HCT116 (cell line): ENCODE measurements around the gene SIGLEC12. TPM values are rescaled to one million over a fixed set of nuclear protein-coding genes. Genes with fewer than 3 reads are reported as not detected.

ENCODE experiments used
- ATAC-seq: fragments of 200-7000 bp; cut with Tn5 transposase; 2 replicates; pipeline ENCODE4 v1.9.1; 2020; ENCODE audit warnings: mild to moderate bottlenecking, moderate library complexity
- BruUV-seq: library from RNA; stranded (reverse); fragments of 400-500 nt; replicated peaks from 2 replicates; lab custom pipeline; 2021; lab: Mats Ljungman, UMichigan
- CTCF ChIA-PET: fragments of 300-600 bp; sonication (Branson Sonifier 250); formaldehyde crosslinking; loops from one replicate; lab custom pipeline; 2021; ENCODE audit warnings: antibody characterized with exemption; lab: Charles Lee
- POLR2A ChIA-PET: fragments of 300-600, 350-600 bp; sonication (Branson Sonifier 250); formaldehyde crosslinking; loops from one replicate; lab custom pipeline; 2021; ENCODE audit warnings: antibody characterized with exemption; lab: Charles Lee
- RAD21 ChIA-PET, 2 experiments: fragments of 300-600 bp; sonication (Branson Sonifier 250); formaldehyde crosslinking; loops; one replicate each; lab custom pipeline; 2023; ENCODE audit warnings: low total read pairs in 2 of 2; ENCODE audit not compliant: uncharacterized antibody in 2 of 2, unreplicated experiment in 2 of 2, low non-redundant PET in 1 of 2; lab: Charles Lee
- DNase-seq: peaks from one replicate; pipeline ENCODE4 v3.0.0-alpha.2; 2010; ENCODE audit warnings: low read depth, low spot score
- H2AFZ ChIP-seq: fragments of 200-600 bp; shearing (Covaris generic), sonication (generic); 2 replicates; pipeline ENCODE4 v1.6.1; 2017; ENCODE audit warnings: low read depth, mixed run types, mixed read lengths, antibody characterized with exemption, low read length; ENCODE audit not compliant: poor library complexity, severe bottlenecking
- H3K27ac ChIP-seq: 2 replicates; pipeline ENCODE4 v1.5.1; 2012; ENCODE audit warnings: low read depth, low read length
- H3K27me3 ChIP-seq: fragments of 200-600 bp; sonication (generic); 2 replicates; pipeline ENCODE4 v1.6.1; 2016; ENCODE audit warnings: mixed run types, low read length, mixed read lengths; ENCODE audit not compliant: insufficient read depth
- H3K36me3 ChIP-seq, 2 experiments: fragments of 200-500 bp in 1 of 2; fragments of 200-600 bp in 1 of 2; sonication (Bioruptor generic) in 1 of 2; sonication (generic) in 1 of 2; 2 replicates each; pipeline versions ENCODE4 v1.5.1 to v1.6.1; 2014 to 2016; ENCODE audit warnings: low read length in 2 of 2, inconsistent platforms in 1 of 2, mixed read lengths in 1 of 2, mixed run types in 1 of 2; ENCODE audit not compliant: insufficient read depth in 2 of 2, control insufficient read depth in 1 of 2
- H3K4me1 ChIP-seq, 2 experiments: fragments of 200-600 bp in 1 of 2; sonication (generic) in 1 of 2; 2 replicates each; pipeline versions ENCODE4 v1.5.1 to v1.6.1; 2012 to 2017; ENCODE audit warnings: low read length in 2 of 2, inconsistent platforms in 1 of 2, mild to moderate bottlenecking in 1 of 2, mixed read lengths in 1 of 2, mixed run types in 1 of 2, moderate library complexity in 1 of 2; ENCODE audit not compliant: insufficient read depth in 2 of 2, control insufficient read depth in 1 of 2
- H3K4me2 ChIP-seq: fragments of 200-600 bp; sonication (generic); 2 replicates; pipeline ENCODE4 v1.6.1; 2017; ENCODE audit warnings: mixed run types, low read length, mixed read lengths
- H3K4me3 ChIP-seq, 2 experiments: fragments of 200-600 bp in 1 of 2; sonication (generic) in 1 of 2; replicated peaks in 1 of 2; 2 replicates each; pipeline ENCODE4 v1.5.1; 2011 to 2016; ENCODE audit warnings: low read length in 2 of 2, control low read depth in 1 of 2, low read depth in 1 of 2, mild to moderate bottlenecking in 1 of 2, mixed read lengths in 1 of 2, mixed run types in 1 of 2
- H3K79me2 ChIP-seq: fragments of 200-600 bp; sonication (generic); 2 replicates; pipeline ENCODE4 v1.6.1; 2017; ENCODE audit warnings: mild to moderate bottlenecking, mixed run types, low read length, moderate library complexity, mixed read lengths; ENCODE audit not compliant: insufficient read depth
- H3K9ac ChIP-seq: fragments of 200-600 bp; sonication (generic); 2 replicates; pipeline ENCODE4 v1.6.1; 2016; ENCODE audit warnings: low read length, mixed read lengths
- H3K9me2 ChIP-seq: fragments of 200-600 bp; sonication (generic), shearing (Covaris generic); 2 replicates; pipeline ENCODE4 v1.6.1; 2017; ENCODE audit warnings: mixed run types, mild to moderate bottlenecking, moderate library complexity; ENCODE audit not compliant: insufficient read depth
- H3K9me3 ChIP-seq, 2 experiments: fragments of 200-500 bp in 1 of 2; fragments of 200-600 bp in 1 of 2; sonication (Bioruptor generic) in 1 of 2; sonication (generic) in 1 of 2; 2 replicates each; pipeline ENCODE4 v1.6.1; 2014 to 2017; ENCODE audit warnings: low read length in 2 of 2, mixed read lengths in 2 of 2, inconsistent platforms in 1 of 2, low read depth in 1 of 2, mild to moderate bottlenecking in 1 of 2, mixed run types in 1 of 2, moderate library complexity in 1 of 2; ENCODE audit not compliant: control insufficient read depth in 1 of 2, insufficient read depth in 1 of 2
- H4K20me1 ChIP-seq: fragments of 200-600 bp; sonication (generic), shearing (Covaris generic); 2 replicates; pipeline ENCODE4 v1.6.1; 2017; ENCODE audit warnings: mixed run types, mild to moderate bottlenecking, moderate library complexity; ENCODE audit not compliant: insufficient read depth
- ATF3 ChIP-seq: IDR thresholded peaks from 2 replicates; pipeline ENCODE4 v1.6.1; 2012
- CEBPB ChIP-seq: IDR thresholded peaks from 2 replicates; pipeline ENCODE4 v1.6.1; 2012; ENCODE audit warnings: low read depth
- EGR1 ChIP-seq: IDR thresholded peaks from 2 replicates; pipeline ENCODE4 v1.6.1; 2012; ENCODE audit warnings: low read depth
- ELF1 ChIP-seq: IDR thresholded peaks from 2 replicates; pipeline ENCODE4 v1.6.1; 2012; ENCODE audit warnings: low read depth, borderline replicate concordance
- EZH2phosphoT487 ChIP-seq: fragments of 200-600 bp; IDR thresholded peaks from 2 replicates; pipeline ENCODE4 v1.6.1; 2018; ENCODE audit warnings: antibody characterized with exemption, borderline replicate concordance
- FOSL1 ChIP-seq: IDR thresholded peaks from 2 replicates; pipeline ENCODE4 v1.6.1; 2012; ENCODE audit warnings: low read depth
- JUND ChIP-seq: IDR thresholded peaks from 2 replicates; pipeline ENCODE4 v1.6.1; 2012
- MAX ChIP-seq: IDR thresholded peaks from 2 replicates; pipeline ENCODE4 v1.6.1; 2012
- POLR2AphosphoS5 ChIP-seq: IDR thresholded peaks from 2 replicates; pipeline ENCODE4 v1.6.1; 2011; ENCODE audit warnings: mild to moderate bottlenecking, low read depth, low read length, moderate library complexity
- RAD21 ChIP-seq: IDR thresholded peaks from 2 replicates; pipeline ENCODE4 v1.6.1; 2012; ENCODE audit warnings: low read depth, mild to moderate bottlenecking
- SP1 ChIP-seq: IDR thresholded peaks from 2 replicates; pipeline ENCODE4 v1.6.1; 2012; ENCODE audit warnings: low read depth
- ZFX ChIP-seq: fragments of 450-650 bp; IDR thresholded peaks from 2 replicates; pipeline ENCODE4 v1.6.1; 2017
- ZNF274 ChIP-seq: fragments of 200-500 bp; sonication (Bioruptor generic); IDR thresholded peaks from 2 replicates; pipeline ENCODE4 v1.6.1; 2014; ENCODE audit warnings: mild to moderate bottlenecking, low read depth, low read length, inconsistent platforms
- intact Hi-C: fragments of 100-400 bp; cut with micrococcal nuclease; formaldehyde crosslinking; loops from 2 replicates; pipeline ENCODE4 v1.10.0; 2022
- total RNA-seq: library from RNA; stranded (reverse); gene quantifications from one replicate; pipeline ENCODE4 v1.2.1, GENCODE V29; 2021; ENCODE audit not compliant: unreplicated experiment
- TF ChIP-seq, protein P1 (sequence below): IDR thresholded peaks from 2 replicates; pipeline ENCODE4 v1.6.1; 2012; ENCODE audit warnings: low read depth

The SIGLEC12 gene
- total RNA-seq, 1 experiment from 2014 or later: not detected

DNA sequence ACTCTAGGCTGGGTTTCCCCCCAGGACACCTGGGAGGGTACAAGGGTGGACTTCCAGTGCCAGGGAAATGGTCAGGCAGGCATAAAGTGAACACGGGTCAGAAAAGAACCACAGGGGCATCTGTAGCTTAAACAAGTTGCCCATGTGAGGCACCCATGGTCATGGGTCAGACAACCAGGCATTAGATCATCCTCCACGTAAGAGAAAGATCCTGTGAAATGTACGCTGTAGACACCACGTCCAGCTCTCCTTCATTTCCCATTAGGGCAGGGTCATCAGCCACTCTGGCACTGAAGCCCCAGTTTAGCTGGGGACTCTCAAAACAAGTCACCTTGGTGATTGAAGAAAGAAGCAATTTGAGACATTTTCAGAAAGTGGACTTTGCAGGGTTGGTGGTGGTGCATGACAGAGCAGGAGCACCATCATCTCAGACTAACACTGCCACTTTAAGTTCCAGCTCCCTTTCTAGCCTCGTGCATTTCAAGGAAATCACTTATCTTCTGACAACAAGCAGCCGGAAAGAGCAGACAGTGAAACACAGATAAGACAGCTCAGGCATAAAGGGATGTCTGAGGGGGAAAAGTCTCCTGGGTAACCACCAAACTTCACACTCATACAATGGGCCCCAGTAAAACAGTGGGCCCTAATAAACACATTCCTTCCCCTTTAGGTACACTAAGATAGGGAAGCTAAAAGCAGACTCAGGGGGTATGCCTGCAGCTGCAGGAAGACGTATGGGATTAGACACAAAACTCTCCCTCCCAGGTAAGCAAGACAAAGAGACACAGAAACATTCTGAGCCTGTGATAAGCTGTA, 46.0 kb upstream of the SIGLEC12 start:
- H3K4me3 ChIP-seq: no peak overlapping the region
- H3K79me2 ChIP-seq: no peaks in the 10 kb centered on the region
- H3K4me1 ChIP-seq: no peaks in the 10 kb centered on the region
- CTCF ChIA-PET: no interaction called here
- no peaks in the 10 kb centered on the region for H3K9me2 ChIP-seq
- no peak overlapping the region for H3K4me2 ChIP-seq
- no peak overlapping the region for H2AFZ ChIP-seq
- H3K36me3 ChIP-seq: no peaks in the 10 kb centered on the region
- ATAC-seq (no peak), DNase-seq (no peak)
- intact Hi-C loops: no loop called here
- TF ChIP-seq SP1: no peak
- TF ChIP-seq, protein P1, sequence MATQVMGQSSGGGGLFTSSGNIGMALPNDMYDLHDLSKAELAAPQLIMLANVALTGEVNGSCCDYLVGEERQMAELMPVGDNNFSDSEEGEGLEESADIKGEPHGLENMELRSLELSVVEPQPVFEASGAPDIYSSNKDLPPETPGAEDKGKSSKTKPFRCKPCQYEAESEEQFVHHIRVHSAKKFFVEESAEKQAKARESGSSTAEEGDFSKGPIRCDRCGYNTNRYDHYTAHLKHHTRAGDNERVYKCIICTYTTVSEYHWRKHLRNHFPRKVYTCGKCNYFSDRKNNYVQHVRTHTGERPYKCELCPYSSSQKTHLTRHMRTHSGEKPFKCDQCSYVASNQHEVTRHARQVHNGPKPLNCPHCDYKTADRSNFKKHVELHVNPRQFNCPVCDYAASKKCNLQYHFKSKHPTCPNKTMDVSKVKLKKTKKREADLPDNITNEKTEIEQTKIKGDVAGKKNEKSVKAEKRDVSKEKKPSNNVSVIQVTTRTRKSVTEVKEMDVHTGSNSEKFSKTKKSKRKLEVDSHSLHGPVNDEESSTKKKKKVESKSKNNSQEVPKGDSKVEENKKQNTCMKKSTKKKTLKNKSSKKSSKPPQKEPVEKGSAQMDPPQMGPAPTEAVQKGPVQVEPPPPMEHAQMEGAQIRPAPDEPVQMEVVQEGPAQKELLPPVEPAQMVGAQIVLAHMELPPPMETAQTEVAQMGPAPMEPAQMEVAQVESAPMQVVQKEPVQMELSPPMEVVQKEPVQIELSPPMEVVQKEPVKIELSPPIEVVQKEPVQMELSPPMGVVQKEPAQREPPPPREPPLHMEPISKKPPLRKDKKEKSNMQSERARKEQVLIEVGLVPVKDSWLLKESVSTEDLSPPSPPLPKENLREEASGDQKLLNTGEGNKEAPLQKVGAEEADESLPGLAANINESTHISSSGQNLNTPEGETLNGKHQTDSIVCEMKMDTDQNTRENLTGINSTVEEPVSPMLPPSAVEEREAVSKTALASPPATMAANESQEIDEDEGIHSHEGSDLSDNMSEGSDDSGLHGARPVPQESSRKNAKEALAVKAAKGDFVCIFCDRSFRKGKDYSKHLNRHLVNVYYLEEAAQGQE: no peak
- TF ChIP-seq EZH2phosphoT487: no peak
- no peak for TF ChIP-seq ELF1
- no peak for TF ChIP-seq POLR2AphosphoS5
- TF ChIP-seq CEBPB: no peak
- no peak for TF ChIP-seq RAD21
- TF ChIP-seq ZFX: no peak
- no peak for TF ChIP-seq ATF3
- TF ChIP-seq EGR1: no peak
- no peak for TF ChIP-seq MAX
- no peak for TF ChIP-seq ZNF274
- TF ChIP-seq FOSL1: no peak
- no peak for TF ChIP-seq JUND
- no peaks in the 10 kb centered on the region for H4K20me1 ChIP-seq
- H3K9me3 ChIP-seq: no peaks in the 10 kb centered on the region
- no peak overlapping the region for H3K27ac ChIP-seq
- RAD21 ChIA-PET: no interaction called here
- H3K27me3 ChIP-seq: peaks cover 56% of the 10 kb centered on the region
- BruUV-seq: no TSS peak
- POLR2A ChIA-PET: interaction anchor here (0.6 kb wide), 1 partner anchor 813 kb away, joined by 4 read pairs; no protein-coding TSS in a partner anchor
- no peak overlapping the region for H3K9ac ChIP-seq
